Subcutaneous adipose tissue (tissue), 4 donors: ENCODE results near the gene DGKE. TPM values are rescaled to one million over a fixed set of nuclear protein-coding genes. Genes with fewer than 3 reads are reported as not detected.

Experiments
- total RNA-seq, 4 donors: library from RNA; depleted of rRNA; stranded (reverse); fragments of >200 nt; gene quantifications; one replicate each; pipeline ENCODE4 v1.1.0, GENCODE V29; 2016
- TF ChIP-seq, protein P1 (sequence below): fragments of 450-650 bp; IDR thresholded peaks from one replicate; pipeline ENCODE4 v1.5.1; 2016; ENCODE audit warnings: low read depth, mild to moderate bottlenecking, control low read depth, antibody characterized with exemption, moderate library complexity

The DGKE gene
- total RNA-seq, 4 donors from 2014 or later, result 5.4 to 18.1 (median 10.5) TPM

GRCh38 chr17:56881685-56882295 lies 47.8 kb downstream of the DGKE start:
- TF ChIP-seq, protein P1, sequence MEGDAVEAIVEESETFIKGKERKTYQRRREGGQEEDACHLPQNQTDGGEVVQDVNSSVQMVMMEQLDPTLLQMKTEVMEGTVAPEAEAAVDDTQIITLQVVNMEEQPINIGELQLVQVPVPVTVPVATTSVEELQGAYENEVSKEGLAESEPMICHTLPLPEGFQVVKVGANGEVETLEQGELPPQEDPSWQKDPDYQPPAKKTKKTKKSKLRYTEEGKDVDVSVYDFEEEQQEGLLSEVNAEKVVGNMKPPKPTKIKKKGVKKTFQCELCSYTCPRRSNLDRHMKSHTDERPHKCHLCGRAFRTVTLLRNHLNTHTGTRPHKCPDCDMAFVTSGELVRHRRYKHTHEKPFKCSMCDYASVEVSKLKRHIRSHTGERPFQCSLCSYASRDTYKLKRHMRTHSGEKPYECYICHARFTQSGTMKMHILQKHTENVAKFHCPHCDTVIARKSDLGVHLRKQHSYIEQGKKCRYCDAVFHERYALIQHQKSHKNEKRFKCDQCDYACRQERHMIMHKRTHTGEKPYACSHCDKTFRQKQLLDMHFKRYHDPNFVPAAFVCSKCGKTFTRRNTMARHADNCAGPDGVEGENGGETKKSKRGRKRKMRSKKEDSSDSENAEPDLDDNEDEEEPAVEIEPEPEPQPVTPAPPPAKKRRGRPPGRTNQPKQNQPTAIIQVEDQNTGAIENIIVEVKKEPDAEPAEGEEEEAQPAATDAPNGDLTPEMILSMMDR, result no peak

GRCh38 chr17:56883616-56884015 lies 49.7 kb downstream of the DGKE start:
- TF ChIP-seq, protein P1, result no peak

DNA sequence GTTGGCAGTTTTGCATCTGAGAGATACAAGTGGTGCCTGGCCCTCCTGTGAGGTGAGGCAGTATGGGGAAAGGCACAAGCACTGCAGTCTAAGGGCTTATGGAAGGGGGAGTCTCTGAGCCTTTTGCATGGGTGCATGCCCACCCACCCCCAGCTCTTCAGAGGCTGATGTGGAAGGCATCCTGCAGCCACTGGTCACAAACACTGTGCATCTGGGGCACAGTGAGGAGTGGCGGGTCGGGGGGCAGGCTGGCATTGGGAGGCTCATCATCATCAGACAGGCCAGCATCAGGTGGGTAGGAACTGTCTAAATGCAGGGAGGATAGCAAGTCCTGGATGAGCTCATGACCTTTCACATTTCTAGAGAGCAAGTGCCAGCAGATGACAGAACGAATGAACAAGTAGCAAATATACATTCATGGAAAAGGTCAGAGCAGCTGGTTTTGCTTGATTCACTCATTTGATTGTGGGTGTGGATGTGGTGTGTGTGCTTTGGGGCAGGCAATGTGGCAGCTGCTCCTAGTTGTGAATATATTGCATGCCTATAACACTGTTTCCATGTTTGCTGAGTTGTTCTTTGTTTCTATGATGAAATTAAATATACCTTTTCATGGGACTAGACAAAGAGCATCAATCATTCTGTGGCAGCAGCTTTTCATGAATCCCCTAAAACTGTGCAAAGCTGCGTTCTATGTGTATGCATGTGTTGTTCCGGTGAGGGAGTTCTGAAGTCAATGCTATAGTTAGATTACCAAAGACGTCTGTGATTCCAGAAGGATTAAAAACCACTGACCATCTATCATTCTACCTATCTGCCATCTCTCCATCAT lies 50.7 kb downstream of the DGKE start:
- TF ChIP-seq, protein P1, result no peak

GRCh38 chr17:56885312-56885657 lies 51.3 kb downstream of the DGKE start:
- TF ChIP-seq, protein P1, result no peak

GRCh38 chr17:56886288-56886731 lies 52.4 kb downstream of the DGKE start:
- TF ChIP-seq, protein P1, result no peak

DNA sequence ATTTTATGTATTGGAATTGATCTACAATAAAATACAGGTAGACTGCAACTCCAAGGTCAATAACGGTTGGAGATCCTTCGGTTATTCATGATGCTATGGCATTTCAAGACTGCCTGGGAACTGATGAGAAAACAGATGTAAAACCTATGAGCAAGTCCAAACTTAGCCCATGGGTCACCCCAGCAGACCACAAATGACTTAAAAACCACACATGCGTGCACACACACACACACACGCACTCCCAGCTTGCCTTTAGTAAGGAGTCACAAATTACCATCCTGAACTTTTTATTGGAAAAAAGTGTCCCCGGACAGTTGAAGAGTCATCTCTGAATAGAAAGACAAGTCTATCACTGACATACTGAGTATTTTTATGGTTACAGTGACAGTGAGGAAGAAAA lies 53.2 kb downstream of the DGKE start:
- TF ChIP-seq, protein P1, result no peak
